ENCODE measurements around the gene SCFD1. TPM values are rescaled to one million over a fixed set of nuclear protein-coding genes. Genes with fewer than 3 reads are reported as not detected.

Gene SCFD1
- total RNA-seq, 2 experiments from 2014 or later, result 65.1 to 72.6 TPM

GRCh38 chr14:30607156-30607780 is 14.9 kb upstream of the SCFD1 start:
- CTCF ChIA-PET (ENCODE audit: unreplicated experiment), result no interaction called here
- no peak for TF ChIP-seq EZH2phosphoT487 (IDR thresholded peaks at IDR 0.05; ENCODE audit: borderline replicate concordance, low read depth, low read length)
- no peak for TF ChIP-seq CTCF (conservative IDR thresholded peaks at IDR 0.05; ENCODE audit: low read length)
- Histone ChIP-seq H3K79me2 (ENCODE audit: insufficient read depth, low read depth, low read length) (peaks cover 3% of the 10 kb centered on the region; the same call in 1 of the 2 replicates), H3K9me3 (ENCODE audit: low read length) (no peaks in the 10 kb centered on the region), H2AFZ (ENCODE audit: low read length) (no peak overlapping the region), H3K4me3 (ENCODE audit: low read depth, low read length, poor library complexity, severe bottlenecking) (no peak overlapping the region), H3K36me3 (ENCODE audit: insufficient read depth, low read length) (peaks cover 96% of the 10 kb centered on the region), H4K20me1 (ENCODE audit: insufficient read depth, low read length) (no peaks in the 10 kb centered on the region), H3K9me2 (ENCODE audit: insufficient read depth, low read length) (no peaks in the 10 kb centered on the region), H3K4me1 (ENCODE audit: insufficient read depth, low read length, poor library complexity, severe bottlenecking) (no peaks in the 10 kb centered on the region), H3K4me2 (ENCODE audit: low read length) (no peak overlapping the region), H3K27ac (ENCODE audit: low read depth, low read length, poor library complexity, severe bottlenecking) (no peak overlapping the region)
- intact Hi-C loops (cut with micrococcal nuclease; ENCODE audit: unreplicated experiment), result no loop called here
- BruUV-seq (replicated peaks), result no TSS peak
- POLR2A ChIA-PET, result interaction anchor here (0.6 to 1.2 kb wide), 2 partner anchors 10 to 263 kb away, joined by 3 to 7 read pairs; no protein-coding TSS in a partner anchor
- DNase-seq (ENCODE audit: low spot score), result no peak

- Histone ChIP-seq H2AFZ (ENCODE audit: low read length) (no peak overlapping the region), H3K4me2 (ENCODE audit: low read length) (no peak overlapping the region), H4K20me1 (ENCODE audit: insufficient read depth, low read length) (no peaks in the 10 kb centered on the region), H3K9me2 (ENCODE audit: insufficient read depth, low read length) (no peaks in the 10 kb centered on the region), H3K79me2 (ENCODE audit: insufficient read depth, low read depth, low read length) (peaks cover 3% of the 10 kb centered on the region; the same call in 1 of the 2 replicates), H3K4me3 (ENCODE audit: low read depth, low read length, poor library complexity, severe bottlenecking) (no peak overlapping the region), H3K27ac (ENCODE audit: low read depth, low read length, poor library complexity, severe bottlenecking) (no peak overlapping the region), H3K4me1 (ENCODE audit: insufficient read depth, low read length, poor library complexity, severe bottlenecking) (no peaks in the 10 kb centered on the region), H3K36me3 (ENCODE audit: insufficient read depth, low read length) (peaks cover 95% of the 10 kb centered on the region), H3K9me3 (ENCODE audit: low read length) (no peaks in the 10 kb centered on the region)
- no TSS peak for BruUV-seq (replicated peaks)
- POLR2A ChIA-PET, result interaction anchor here (1.6 kb wide), 1 partner anchor 14 kb away, joined by 7 read pairs; no protein-coding TSS in a partner anchor
- TF ChIP-seq EZH2phosphoT487 (IDR thresholded peaks at IDR 0.05; ENCODE audit: borderline replicate concordance, low read depth, low read length) (no peak), CTCF (conservative IDR thresholded peaks at IDR 0.05; ENCODE audit: low read length) (no peak)
- intact Hi-C loops (cut with micrococcal nuclease; ENCODE audit: unreplicated experiment), result no loop called here
- no peak for DNase-seq (ENCODE audit: low spot score)
- CTCF ChIA-PET (ENCODE audit: unreplicated experiment), result no interaction called here
Observed at GRCh38 chr14:30608533-30609006, 13.5 kb upstream of the SCFD1 start.

- TF ChIP-seq CTCF (conservative IDR thresholded peaks at IDR 0.05; ENCODE audit: low read length) (peak; percentile 46), EZH2phosphoT487 (IDR thresholded peaks at IDR 0.05; ENCODE audit: borderline replicate concordance, low read depth, low read length) (no peak)
- no peaks in the 10 kb centered on the region for H3K4me1 ChIP-seq (ENCODE audit: insufficient read depth, low read length, poor library complexity, severe bottlenecking)
- CTCF ChIA-PET (ENCODE audit: unreplicated experiment), result no interaction called here
- no peak overlapping the region for H3K4me3 ChIP-seq (ENCODE audit: low read depth, low read length, poor library complexity, severe bottlenecking)
- H3K79me2 ChIP-seq (ENCODE audit: insufficient read depth, low read depth, low read length), result 0 out of 2 replicates have a peak, but pooled peaks cover 3% of the 10 kb centered on the region
- no peak overlapping the region for H2AFZ ChIP-seq (ENCODE audit: low read length)
- no peak overlapping the region for H3K4me2 ChIP-seq (ENCODE audit: low read length)
- no peaks in the 10 kb centered on the region for H3K9me2 ChIP-seq (ENCODE audit: insufficient read depth, low read length)
- no peaks in the 10 kb centered on the region for H4K20me1 ChIP-seq (ENCODE audit: insufficient read depth, low read length)
- BruUV-seq (replicated peaks), result no TSS peak
- POLR2A ChIA-PET, result interaction anchor here (1.1 kb wide), 1 partner anchor 12 kb away, joined by 4 read pairs; the partner anchor contains the start of gene SCFD1
- peaks cover 94% of the 10 kb centered on the region for H3K36me3 ChIP-seq (ENCODE audit: insufficient read depth, low read length)
- intact Hi-C loops (cut with micrococcal nuclease; ENCODE audit: unreplicated experiment), result no loop called here
- no peak overlapping the region for H3K27ac ChIP-seq (ENCODE audit: low read depth, low read length, poor library complexity, severe bottlenecking)
- H3K9me3 ChIP-seq (ENCODE audit: low read length), result no peaks in the 10 kb centered on the region
- DNase-seq (ENCODE audit: low spot score), result peak; percentile 18
Observed at GRCh38 chr14:30610787-30611343, 11.3 kb upstream of the SCFD1 start.
